HepG2 (cell line): ENCODE data around the gene JMJD6. TPM values are rescaled to one million over a fixed set of nuclear protein-coding genes. Genes with fewer than 3 reads are reported as not detected.
A peak's percentile ranks its signal among the peaks of the same experiment; 100 is the strongest.

Experiments used
- EHMT2 ChIP-seq: fragments of 200-600 bp; sonication (generic); IDR thresholded peaks from 2 replicates; pipeline ENCODE4 v1.7.0; 2017; ENCODE audit warnings: antibody characterized with exemption, low read depth, low read length, borderline replicate concordance
- FIP1L1 ChIP-seq: fragments of 200-400 bp; formaldehyde crosslinking; IDR thresholded peaks from 2 replicates; pipeline ENCODE4 v1.6.1; 2018; ENCODE audit warnings: low read depth, mild to moderate bottlenecking, low read length, moderate library complexity, borderline replicate concordance; ENCODE audit not compliant: insufficient read depth
- FOXK1 ChIP-seq: sonication (generic); formaldehyde crosslinking; IDR thresholded peaks from 2 replicates; pipeline ENCODE4 v1.4.0; 2020; ENCODE audit warnings: low read depth, missing genetic modification reagents, borderline replicate concordance
- FOXO1 ChIP-seq: sonication (generic); formaldehyde crosslinking; IDR thresholded peaks from 2 replicates; pipeline ENCODE4 v1.4.0; 2020; ENCODE audit warnings: missing genetic modification reagents
- POLR2A ChIP-seq, 2 experiments: IDR thresholded peaks; 2 replicates each; pipeline ENCODE4 v1.6.1; 2011; ENCODE audit warnings: low read depth in 2 of 2, low read length in 2 of 2, mild to moderate bottlenecking in 1 of 2, moderate library complexity in 1 of 2; ENCODE audit not compliant: insufficient read depth in 1 of 2
- POLR2AphosphoS5 ChIP-seq: IDR thresholded peaks from 2 replicates; pipeline ENCODE4 v1.6.1; 2012; ENCODE audit warnings: low read depth, low read length
- RXRB ChIP-seq: IDR thresholded peaks from 2 replicates; pipeline ENCODE4 v1.6.1; 2016; ENCODE audit warnings: borderline replicate concordance, missing genetic modification reagents, missing compliant biosample characterization
- SOX13 ChIP-seq, 3 experiments: fragments of 450-650 bp in 1 of 3; sonication (generic) in 1 of 3; formaldehyde crosslinking in 1 of 3; IDR thresholded peaks in 2 of 3; conservative IDR thresholded peaks in 1 of 3; 2 replicates each; pipeline versions ENCODE4 v1.5.0 to v1.6.1; 2016 to 2020; ENCODE audit warnings: antibody characterized with exemption in 1 of 3, mild to moderate bottlenecking in 1 of 3, missing compliant biosample characterization in 1 of 3, missing genetic modification reagents in 1 of 3, moderate library complexity in 1 of 3
- THRA ChIP-seq: sonication (generic); formaldehyde crosslinking; IDR thresholded peaks from 2 replicates; pipeline ENCODE4 v1.4.0; 2020; ENCODE audit warnings: missing genetic modification reagents, borderline replicate concordance
- ZBTB7B ChIP-seq: sonication (generic); formaldehyde crosslinking; IDR thresholded peaks from 2 replicates; pipeline ENCODE4 v1.4.0; 2020; ENCODE audit warnings: missing genetic modification reagents
- ZMYM3 ChIP-seq: sonication (generic); formaldehyde crosslinking; IDR thresholded peaks from 2 replicates; pipeline ENCODE4 v1.5.1; 2020; ENCODE audit warnings: mild to moderate bottlenecking, missing genetic modification reagents
- ZNF274 ChIP-seq: sonication (generic); formaldehyde crosslinking; IDR thresholded peaks from 2 replicates; pipeline ENCODE4 v1.5.1; 2020; ENCODE audit warnings: mild to moderate bottlenecking, missing genetic modification reagents
- ZNF34 ChIP-seq: sonication (generic); formaldehyde crosslinking; IDR thresholded peaks from 2 replicates; pipeline ENCODE4 v1.4.0; 2020; ENCODE audit warnings: mild to moderate bottlenecking, missing genetic modification reagents, borderline replicate concordance
- ZNF451 ChIP-seq: sonication (generic); formaldehyde crosslinking; IDR thresholded peaks from 2 replicates; pipeline ENCODE4 v1.5.0; 2020; ENCODE audit warnings: mild to moderate bottlenecking, missing genetic modification reagents
- ZNF496 ChIP-seq: sonication (generic); formaldehyde crosslinking; IDR thresholded peaks from 2 replicates; pipeline ENCODE4 v1.8.1; 2023; ENCODE audit warnings: mild to moderate bottlenecking, moderate library complexity, missing genetic modification reagents; ENCODE audit not compliant: insufficient replicate concordance
- ZNF749 ChIP-seq: sonication (generic); formaldehyde crosslinking; IDR thresholded peaks from 2 replicates; pipeline ENCODE4 v1.8.0; 2022; ENCODE audit warnings: mild to moderate bottlenecking, missing genetic modification reagents, moderate library complexity, borderline replicate concordance
- polyA plus RNA-seq, 8 experiments: library from polyadenylated mRNA; depleted of rRNA in 3 of 8; stranded (reverse) in 7 of 8; unstranded in 1 of 8; fragments of >200 nt; fragmentation: Illumina TruSeq in 4 of 8; extraction: Trizol in 4 of 8; gene quantifications; 2 replicates each; pipeline versions ENCODE4 v1.2.1 to v1.2.3, GENCODE V29; 2011 to 2016; ENCODE audit warnings: low read depth in 4 of 8, missing spikeins in 1 of 8, mixed read lengths in 1 of 8; ENCODE audit not compliant: insufficient read depth in 1 of 8
- total RNA-seq, 5 experiments: library from RNA; depleted of rRNA; stranded (reverse); fragments of >200 nt; fragmentation: Illumina TruSeq; extraction: Trizol; gene quantifications; 2 replicates each; pipeline ENCODE4 v1.2.3, GENCODE V29; 2016; ENCODE audit warnings: low read depth in 1 of 5
- TF ChIP-seq, protein P1 (sequence below): sonication (generic); formaldehyde crosslinking; IDR thresholded peaks from 2 replicates; pipeline ENCODE4 v1.8.0; 2022; ENCODE audit warnings: low read depth, missing genetic modification reagents

JMJD6 gene
- total and polyA plus RNA-seq, 2 of the 13 experiments (the other 11 are each of a cell fraction or from before 2014, with no cell fraction given), result 33.6 to 41.0 TPM

- TF ChIP-seq ZBTB7B (CRISPR knock-in tag), result peak; percentile 15; the same call in 1 of the 2 replicates
- no peak for TF ChIP-seq FIP1L1
- peak in 1 of 2 experiments; percentile 20; a peak in 1 of 4 replicates for TF ChIP-seq POLR2A (IDR thresholded peaks at IDR 0.05; ENCODE audit: insufficient read depth in 1 of 2, low read depth in 2 of 2, low read length in 2 of 2)
- peak; percentile 1; the same call in 1 of the 2 replicates for TF ChIP-seq ZNF274 (CRISPR knock-in tag)
- TF ChIP-seq ZNF496 (CRISPR knock-in tag), result no peak
- no peak for TF ChIP-seq ZNF749 (CRISPR knock-in tag)
- TF ChIP-seq ZMYM3 (CRISPR knock-in tag), result no peak
- no peak for TF ChIP-seq POLR2AphosphoS5
- TF ChIP-seq THRA (CRISPR knock-in tag), result no peak
- 0 out of 2 replicates have a peak, but pooled peaks have one; percentile 16 for TF ChIP-seq FOXO1 (CRISPR knock-in tag)
- 0 out of 2 replicates have a peak, but pooled peaks have one; percentile 17 for TF ChIP-seq FOXK1
- no peak for TF ChIP-seq EHMT2
- TF ChIP-seq, protein P1, sequence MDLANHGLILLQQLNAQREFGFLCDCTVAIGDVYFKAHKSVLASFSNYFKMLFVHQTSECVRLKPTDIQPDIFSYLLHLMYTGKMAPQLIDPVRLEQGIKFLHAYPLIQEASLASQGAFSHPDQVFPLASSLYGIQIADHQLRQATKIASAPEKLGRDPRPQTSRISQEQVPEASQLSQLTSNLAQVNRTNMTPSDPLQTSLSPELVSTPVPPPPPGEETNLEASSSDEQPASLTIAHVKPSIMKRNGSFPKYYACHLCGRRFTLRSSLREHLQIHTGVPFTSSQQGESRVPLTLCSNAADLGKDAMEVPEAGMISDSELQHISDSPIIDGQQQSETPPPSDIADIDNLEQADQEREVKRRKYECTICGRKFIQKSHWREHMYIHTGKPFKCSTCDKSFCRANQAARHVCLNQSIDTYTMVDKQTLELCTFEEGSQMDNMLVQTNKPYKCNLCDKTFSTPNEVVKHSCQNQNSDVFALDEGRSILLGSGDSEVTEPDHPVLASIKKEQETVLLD (CRISPR knock-in tag), result no peak
- TF ChIP-seq SOX13 (IDR thresholded peaks at IDR 0.05), result no peak
- TF ChIP-seq SOX13 (CRISPR knock-in tag; conservative IDR thresholded peaks at IDR 0.05 in 1 of 2, IDR thresholded peaks at IDR 0.05 in 1 of 2), result no peak
- TF ChIP-seq ZNF451 (CRISPR knock-in tag), result no peak
- peak; percentile 8; the same call in 1 of the 2 replicates for TF ChIP-seq RXRB (CRISPR knock-in tag)
- TF ChIP-seq ZNF34 (CRISPR knock-in tag), result no peak; the same call in 1 of the 2 replicates
These were observed 17.1 kb downstream of the JMJD6 start (continued) for GRCh38 chr17:76709077-76709950.
